ENCODE measurements around the gene COX6A2. TPM values are rescaled to one million over a fixed set of nuclear protein-coding genes. Genes with fewer than 3 reads are reported as not detected.

The COX6A2 gene
- total RNA-seq, 1 donor from 2014 or later, result not detected

- Mint-ChIP-seq H3K27ac (no peak overlapping the region), H3K36me3 (no peaks in the 10 kb centered on the region), H3K4me3 (no peak overlapping the region), H3K4me1 (no peaks in the 10 kb centered on the region), H3K9me3 (no peaks in the 10 kb centered on the region), H3K27me3 (ENCODE audit: low read depth) (peaks cover 33% of the 10 kb centered on the region)
- DNase-seq (ENCODE audit: low spot score in 2 of 2, unreplicated experiment in 2 of 2), result no peak
- TF ChIP-seq, protein P1, sequence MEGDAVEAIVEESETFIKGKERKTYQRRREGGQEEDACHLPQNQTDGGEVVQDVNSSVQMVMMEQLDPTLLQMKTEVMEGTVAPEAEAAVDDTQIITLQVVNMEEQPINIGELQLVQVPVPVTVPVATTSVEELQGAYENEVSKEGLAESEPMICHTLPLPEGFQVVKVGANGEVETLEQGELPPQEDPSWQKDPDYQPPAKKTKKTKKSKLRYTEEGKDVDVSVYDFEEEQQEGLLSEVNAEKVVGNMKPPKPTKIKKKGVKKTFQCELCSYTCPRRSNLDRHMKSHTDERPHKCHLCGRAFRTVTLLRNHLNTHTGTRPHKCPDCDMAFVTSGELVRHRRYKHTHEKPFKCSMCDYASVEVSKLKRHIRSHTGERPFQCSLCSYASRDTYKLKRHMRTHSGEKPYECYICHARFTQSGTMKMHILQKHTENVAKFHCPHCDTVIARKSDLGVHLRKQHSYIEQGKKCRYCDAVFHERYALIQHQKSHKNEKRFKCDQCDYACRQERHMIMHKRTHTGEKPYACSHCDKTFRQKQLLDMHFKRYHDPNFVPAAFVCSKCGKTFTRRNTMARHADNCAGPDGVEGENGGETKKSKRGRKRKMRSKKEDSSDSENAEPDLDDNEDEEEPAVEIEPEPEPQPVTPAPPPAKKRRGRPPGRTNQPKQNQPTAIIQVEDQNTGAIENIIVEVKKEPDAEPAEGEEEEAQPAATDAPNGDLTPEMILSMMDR (IDR thresholded peaks at IDR 0.05; ENCODE audit: unreplicated experiment), result no peak
These were observed 583 bp upstream of the COX6A2 start for GRCh38 chr16:31428638-31429247.

GRCh38 chr16:31427441-31428278 lies 500 bp downstream of the COX6A2 start:
- TF ChIP-seq, protein P1 (IDR thresholded peaks at IDR 0.05; ENCODE audit: unreplicated experiment), result no peak
- Mint-ChIP-seq H3K4me3 (no peak overlapping the region), H3K4me1 (no peaks in the 10 kb centered on the region), H3K27me3 (ENCODE audit: low read depth) (peaks cover 44% of the 10 kb centered on the region), H3K27ac (no peak overlapping the region), H3K9me3 (no peaks in the 10 kb centered on the region), H3K36me3 (no peaks in the 10 kb centered on the region)
- no peak for DNase-seq (ENCODE audit: low spot score in 2 of 2, unreplicated experiment in 2 of 2)

DNA sequence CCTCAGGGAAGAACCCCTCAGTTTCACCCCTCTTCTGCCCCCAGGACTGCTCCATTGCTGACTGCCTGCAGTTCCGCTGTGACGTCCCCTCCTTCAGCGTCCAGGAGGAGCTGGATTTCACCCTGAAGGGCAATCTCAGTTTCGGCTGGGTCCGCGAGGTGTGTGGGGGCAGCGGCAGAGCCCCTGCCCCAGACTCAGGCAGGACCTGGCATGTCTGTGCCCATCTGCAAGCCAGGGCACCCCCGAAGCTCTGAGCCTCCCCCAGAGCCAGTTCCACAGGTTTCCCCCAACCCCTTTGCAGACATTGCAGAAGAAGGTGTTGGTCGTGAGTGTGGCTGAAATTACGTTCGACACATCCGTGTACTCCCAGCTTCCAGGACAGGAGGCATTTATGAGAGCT lies 4.4 kb downstream of the COX6A2 start:
- TF ChIP-seq, protein P1 (IDR thresholded peaks at IDR 0.05; ENCODE audit: unreplicated experiment), result no peak
- Mint-ChIP-seq H3K27me3 (ENCODE audit: low read depth) (peaks cover 53% of the 10 kb centered on the region), H3K27ac (no peak overlapping the region), H3K4me3 (no peak overlapping the region), H3K36me3 (no peaks in the 10 kb centered on the region), H3K9me3 (no peaks in the 10 kb centered on the region), H3K4me1 (no peaks in the 10 kb centered on the region)
- no peak for DNase-seq (ENCODE audit: low spot score in 2 of 2, unreplicated experiment in 2 of 2)

- H3K27me3 Mint-ChIP-seq (ENCODE audit: low read depth), result peaks cover 57% of the 10 kb centered on the region
- peaks cover under 1% of the 10 kb centered on the region for H3K9me3 Mint-ChIP-seq
- TF ChIP-seq, protein P1 (IDR thresholded peaks at IDR 0.05; ENCODE audit: unreplicated experiment), result no peak
- H3K27ac Mint-ChIP-seq, result no peak overlapping the region
- no peaks in the 10 kb centered on the region for H3K36me3 Mint-ChIP-seq
- no peaks in the 10 kb centered on the region for H3K4me1 Mint-ChIP-seq
- DNase-seq (ENCODE audit: low spot score in 2 of 2, unreplicated experiment in 2 of 2), result no peak
- no peak overlapping the region for H3K4me3 Mint-ChIP-seq
These were observed 4.9 kb downstream of the COX6A2 start for GRCh38 chr16:31423241-31423640.

- peaks cover 4% of the 10 kb centered on the region for H3K9me3 Mint-ChIP-seq
- H3K36me3 Mint-ChIP-seq, result no peaks in the 10 kb centered on the region
- H3K27ac Mint-ChIP-seq, result no peak overlapping the region
- H3K4me1 Mint-ChIP-seq, result no peaks in the 10 kb centered on the region
- DNase-seq (ENCODE audit: low spot score in 2 of 2, unreplicated experiment in 2 of 2), result no peak
- TF ChIP-seq, protein P1 (IDR thresholded peaks at IDR 0.05; ENCODE audit: unreplicated experiment), result no peak
- peaks cover 61% of the 10 kb centered on the region for H3K27me3 Mint-ChIP-seq (ENCODE audit: low read depth)
- H3K4me3 Mint-ChIP-seq, result no peak overlapping the region
These were observed 6.6 kb downstream of the COX6A2 start for GRCh38 chr16:31421587-31421986.
